GM23338 (cell line): ENCODE results near the gene MINDY4. TPM values are rescaled to one million over a fixed set of nuclear protein-coding genes. Genes with fewer than 3 reads are reported as not detected.

ENCODE experiments used
- ATAC-seq: fragments of 200-7000 bp; cut with Tn5 transposase; 3 replicates; pipeline ENCODE4 v1.9.1; 2020
- DNase-seq: peaks from one replicate; pipeline ENCODE4 v3.0.0-alpha.2; 2015; ENCODE audit warnings: low spot score
- H2AFZ ChIP-seq: fragments of 200-600 bp; sonication (generic); 2 replicates; pipeline ENCODE4 v1.8.0; 2016; ENCODE audit warnings: antibody characterized with exemption, mild to moderate bottlenecking, moderate library complexity
- H3F3A ChIP-seq: fragments of 200-600 bp; sonication (generic); replicated peaks from 2 replicates; pipeline ENCODE4 v1.8.0; 2017; ENCODE audit warnings: antibody characterized with exemption, mixed run types, low read depth
- H3K27ac ChIP-seq: fragments of 200-600 bp; sonication (generic); 2 replicates; pipeline ENCODE4 v1.6.1; 2016; ENCODE audit warnings: low read depth
- H3K27me3 ChIP-seq: fragments of 200-600 bp; sonication (generic); 2 replicates; pipeline ENCODE4 v1.8.0; 2016; ENCODE audit warnings: mild to moderate bottlenecking, mixed run types, moderate library complexity; ENCODE audit not compliant: insufficient read depth
- H3K36me3 ChIP-seq: fragments of 200-600 bp; sonication (generic); 2 replicates; pipeline ENCODE4 v1.8.0; 2016; ENCODE audit warnings: mild to moderate bottlenecking; ENCODE audit not compliant: insufficient read depth
- H3K4me1 ChIP-seq: fragments of 200-600 bp; sonication (generic); 2 replicates; pipeline ENCODE4 v1.8.0; 2016; ENCODE audit warnings: mild to moderate bottlenecking, moderate library complexity; ENCODE audit not compliant: insufficient read depth
- H3K4me2 ChIP-seq: fragments of 200-600 bp; sonication (generic); 2 replicates; pipeline ENCODE4 v1.7.1; 2017; ENCODE audit warnings: mixed run types
- H3K4me3 ChIP-seq: fragments of 200-600 bp; sonication (generic); 2 replicates; pipeline ENCODE4 v1.6.1; 2016; ENCODE audit warnings: mixed run types
- H3K79me2 ChIP-seq: fragments of 200-600 bp; sonication (generic); replicated peaks from 2 replicates; pipeline ENCODE4 v1.8.0; 2017; ENCODE audit warnings: mild to moderate bottlenecking; ENCODE audit not compliant: insufficient read depth
- H3K9me2 ChIP-seq: fragments of 200-600 bp; sonication (generic); 2 replicates; pipeline ENCODE4 v1.8.0; 2017; ENCODE audit not compliant: insufficient read depth
- H4K20me1 ChIP-seq: fragments of 200-600 bp; sonication (generic); replicated peaks from 2 replicates; pipeline ENCODE4 v1.8.0; 2017; ENCODE audit warnings: mild to moderate bottlenecking; ENCODE audit not compliant: insufficient read depth
- H3K27ac Mint-ChIP-seq: 2 replicates; pipeline ENCODE4 v1.8.0; 2020; ENCODE audit warnings: inconsistent platforms, mild to moderate bottlenecking, moderate library complexity, mixed read lengths
- H3K27me3 Mint-ChIP-seq: 3 replicates; pipeline ENCODE4 v1.8.0; 2022; ENCODE audit warnings: low read depth, mild to moderate bottlenecking, moderate library complexity, mixed read lengths, inconsistent platforms; ENCODE audit not compliant: insufficient read depth, poor library complexity
- H3K36me3 Mint-ChIP-seq: 3 replicates; pipeline ENCODE4 v1.8.0; 2021; ENCODE audit warnings: low read depth, mild to moderate bottlenecking, inconsistent platforms, moderate library complexity, mixed read lengths
- H3K4me1 Mint-ChIP-seq: 3 replicates; pipeline ENCODE4 v1.8.0; 2020; ENCODE audit warnings: mild to moderate bottlenecking, inconsistent platforms, mixed read lengths
- H3K4me3 Mint-ChIP-seq: 3 replicates; pipeline ENCODE4 v1.8.0; 2021; ENCODE audit warnings: moderate library complexity, mild to moderate bottlenecking, inconsistent platforms, mixed read lengths
- H3K9me3 Mint-ChIP-seq: 3 replicates; pipeline ENCODE4 v1.8.0; 2020; ENCODE audit warnings: moderate library complexity, mild to moderate bottlenecking, inconsistent platforms, mixed read lengths
- CREB1 ChIP-seq: fragments of 250-450 bp; sonication (Bioruptor Pico); IDR thresholded peaks from 2 replicates; pipeline ENCODE4 v1.5.0; 2020; ENCODE audit warnings: low read depth, mild to moderate bottlenecking, moderate library complexity
- CTCF ChIP-seq, 2 experiments: fragments of 200-600 bp in 1 of 2; sonication (generic) in 1 of 2; conservative IDR thresholded peaks; 2 replicates each; pipeline versions ENCODE4 v1.5.1 to v1.6.1; 2016 to 2017; ENCODE audit warnings: antibody characterized with exemption in 2 of 2, low read depth in 2 of 2, mild to moderate bottlenecking in 2 of 2, moderate library complexity in 1 of 2
- ETS1 ChIP-seq: IDR thresholded peaks from 2 replicates; pipeline ENCODE4 v1.6.1; 2016; ENCODE audit warnings: antibody characterized with exemption
- EZH2 ChIP-seq: fragments of 200-600 bp; sonication (generic); IDR thresholded peaks from one replicate; pipeline ENCODE4 v1.8.0; 2017; ENCODE audit warnings: antibody characterized with exemption, mild to moderate bottlenecking, low read depth; ENCODE audit not compliant: unreplicated experiment
- EZH2phosphoT487 ChIP-seq: fragments of 200-600 bp; sonication (generic); IDR thresholded peaks from one replicate; pipeline ENCODE4 v1.8.1; 2018; ENCODE audit warnings: antibody characterized with exemption; ENCODE audit not compliant: unreplicated experiment
- JUNB ChIP-seq: IDR thresholded peaks from one replicate; pipeline ENCODE4 v1.6.1; 2016; ENCODE audit warnings: antibody characterized with exemption; ENCODE audit not compliant: unreplicated experiment
- NANOG ChIP-seq: IDR thresholded peaks from 2 replicates; pipeline ENCODE4 v1.6.1; 2016; ENCODE audit warnings: antibody characterized with exemption, borderline replicate concordance
- POLR2AphosphoS5 ChIP-seq: IDR thresholded peaks from 2 replicates; pipeline ENCODE4 v1.6.1; 2016; ENCODE audit warnings: antibody characterized with exemption, low read depth
- REST ChIP-seq: IDR thresholded peaks from one replicate; pipeline ENCODE4 v1.6.1; 2018; ENCODE audit warnings: antibody characterized with exemption; ENCODE audit not compliant: unreplicated experiment
- STAT1 ChIP-seq: IDR thresholded peaks from one replicate; pipeline ENCODE4 v1.6.1; 2016; ENCODE audit warnings: antibody characterized with exemption; ENCODE audit not compliant: unreplicated experiment
- ZNF114 ChIP-seq: fragments of 250-450 bp; sonication (Bioruptor Pico); IDR thresholded peaks from 2 replicates; pipeline ENCODE4 v1.5.0; 2020; ENCODE audit warnings: mild to moderate bottlenecking, moderate library complexity
- ZNF331 ChIP-seq: fragments of 250-450 bp; sonication (Bioruptor Pico); IDR thresholded peaks from 2 replicates; pipeline ENCODE4 v1.5.0; 2020; ENCODE audit warnings: low read depth, mild to moderate bottlenecking, moderate library complexity
- ZNF462 ChIP-seq: fragments of 250-450 bp; sonication (Bioruptor Pico); IDR thresholded peaks from 2 replicates; pipeline ENCODE4 v1.5.0; 2020; ENCODE audit warnings: mild to moderate bottlenecking, moderate library complexity
- polyA plus RNA-seq: library from polyadenylated mRNA; unstranded; fragments of >200 nt; fragmentation: Nextera tagmentation; extraction: Ambion mirVana; gene quantifications from 2 replicates; pipeline ENCODE4 v1.2.1, GENCODE V29; 2016
- total RNA-seq: library from RNA; depleted of rRNA; stranded (reverse); fragments of >200 nt; shearing (Covaris generic); gene quantifications from 2 replicates; pipeline ENCODE4 v1.2.3, GENCODE V29; 2014

The MINDY4 gene
- total and polyA plus RNA-seq, 2 experiments from 2014 or later, result 1.7 to 4.4 TPM

- H3K4me1 ChIP-seq, result no peaks in the 10 kb centered on the region
- ATAC-seq (no peak), DNase-seq (no peak)
- Mint-ChIP-seq H3K9me3 (no peaks in the 10 kb centered on the region), H3K27ac (no peak overlapping the region), H3K4me1 (peaks cover 13% of the 10 kb centered on the region), H3K4me3 (no peak overlapping the region), H3K27me3 (no peaks in the 10 kb centered on the region), H3K36me3 (peaks cover 4% of the 10 kb centered on the region; the same call in 1 of the 3 replicates)
- H3F3A ChIP-seq, result no peaks in the 10 kb centered on the region
- TF ChIP-seq CTCF (conservative IDR thresholded peaks at IDR 0.05; ENCODE audit: low read depth in 2 of 2), result no peak
- no peak for TF ChIP-seq EZH2
- TF ChIP-seq EZH2phosphoT487, result no peak
- TF ChIP-seq ETS1, result no peak
- no peak for TF ChIP-seq ZNF331 (CRISPR knock-in tag)
- no peak for TF ChIP-seq ZNF462
- TF ChIP-seq POLR2AphosphoS5, result no peak
- no peak for TF ChIP-seq JUNB
- TF ChIP-seq ZNF114 (CRISPR knock-in tag), result no peak
- TF ChIP-seq CREB1 (CRISPR knock-in tag), result no peak
- TF ChIP-seq REST, result no peak
- no peak for TF ChIP-seq STAT1
- TF ChIP-seq NANOG, result no peak
- no peaks in the 10 kb centered on the region for H3K36me3 ChIP-seq
- H3K9me2 ChIP-seq, result no peaks in the 10 kb centered on the region
- no peak overlapping the region for H3K4me2 ChIP-seq
- no peaks in the 10 kb centered on the region for H3K79me2 ChIP-seq
- H4K20me1 ChIP-seq, result no peaks in the 10 kb centered on the region
- no peak overlapping the region for H3K27ac ChIP-seq
- no peak overlapping the region for H3K4me3 ChIP-seq
- no peak overlapping the region for H2AFZ ChIP-seq
- H3K27me3 ChIP-seq, result no peaks in the 10 kb centered on the region
Measured at GRCh38 chr7:30824821-30825720, 53.9 kb downstream of the MINDY4 start.
